AG08396 (cell line): ENCODE data around the gene PPP1R13B.

Experiments used
- DNase-seq: peaks from one replicate; pipeline ENCODE4 v3.0.0; 2012; ENCODE audit warnings: low spot score, mixed read lengths

Gene PPP1R13B

GRCh38 chr14:103685276-103686211, 161.8 kb downstream of the PPP1R13B start:
- DNase-seq, result no peak

GRCh38 chr14:103684871-103685270, 162.5 kb downstream of the PPP1R13B start:
- DNase-seq, result no peak

GRCh38 chr14:103684471-103684870, 162.9 kb downstream of the PPP1R13B start:
- DNase-seq, result no peak
